Heart left ventricle (tissue), 13 donors: ENCODE measurements around the gene ZBTB25.

Experiments
- POLR2A ChIP-seq, 2 donors: fragments of 450-650 bp; IDR thresholded peaks; one replicate each; pipeline ENCODE4 v1.6.1; 2017; ENCODE audit warnings: antibody characterized with exemption in 2 of 2, mild to moderate bottlenecking in 2 of 2, moderate library complexity in 2 of 2
- TF ChIP-seq, protein P1 (sequence below), 12 donors: fragments of 200-600 bp; sonication (generic) in 4 of 12; IDR thresholded peaks; one replicate each; pipeline versions ENCODE4 v1.5.0 to v1.8.0; 2018 to 2022; ENCODE audit warnings: antibody characterized with exemption in 12 of 12, mild to moderate bottlenecking in 5 of 12
- donor health status: ischemic (EF 13 %, LVEDD 7.1; RV severe dilation, severe dysfunction).
- donor health status: DM: no; HTN: yes; CAD: no.
- donor health status: DM: no; HTN: no; CAD: no.
- donor health status: ischemic (EF 25% LVEDD 6.9; RV normal size, moderate dysfunction).
- donor health status: ischemic (EF 25% LVEDD 5.7; RV mildly dilated, moderate dysfunction).
- donor health status: ischemic (EF 35%, LVEDD 5.7; RV mildly dilated, moderate dysfunction).
- donor health status: nonischemic (EF 11% LVEDD 7.7; RV severe dilation, severe dysfunction).
- donor health status: DM: yes; HTN: yes; CAD: no.
- donor health status: PGD.
- donor health status: ischemic (EF 29% LVEDD 5.4; RV normal size, mild dysfunction).
- donor health status: nonischemic (EF 23%, LVEDD 6.1; RV moderate dilation, normal function).

DNA sequence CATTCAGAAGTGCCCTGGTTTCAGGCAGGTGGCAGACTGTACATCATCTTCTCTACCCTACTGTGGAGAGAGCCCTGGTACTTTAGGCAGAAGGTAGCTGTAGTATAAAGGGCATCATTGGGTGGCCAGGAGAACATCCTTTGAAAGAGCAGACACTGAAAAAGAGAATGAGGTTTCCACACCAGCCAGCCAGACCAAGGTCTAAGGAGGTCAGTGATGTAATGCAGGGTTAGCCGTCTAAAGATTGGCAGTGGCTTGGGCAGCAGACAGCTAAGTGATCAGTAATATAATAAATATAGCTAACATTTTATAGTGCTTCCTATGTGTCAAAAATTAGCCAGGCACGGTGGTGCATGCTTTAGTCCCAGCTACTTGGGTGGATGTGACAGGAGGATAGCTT, 12.0 kb downstream of the ZBTB25 start:
- TF ChIP-seq, protein P1, sequence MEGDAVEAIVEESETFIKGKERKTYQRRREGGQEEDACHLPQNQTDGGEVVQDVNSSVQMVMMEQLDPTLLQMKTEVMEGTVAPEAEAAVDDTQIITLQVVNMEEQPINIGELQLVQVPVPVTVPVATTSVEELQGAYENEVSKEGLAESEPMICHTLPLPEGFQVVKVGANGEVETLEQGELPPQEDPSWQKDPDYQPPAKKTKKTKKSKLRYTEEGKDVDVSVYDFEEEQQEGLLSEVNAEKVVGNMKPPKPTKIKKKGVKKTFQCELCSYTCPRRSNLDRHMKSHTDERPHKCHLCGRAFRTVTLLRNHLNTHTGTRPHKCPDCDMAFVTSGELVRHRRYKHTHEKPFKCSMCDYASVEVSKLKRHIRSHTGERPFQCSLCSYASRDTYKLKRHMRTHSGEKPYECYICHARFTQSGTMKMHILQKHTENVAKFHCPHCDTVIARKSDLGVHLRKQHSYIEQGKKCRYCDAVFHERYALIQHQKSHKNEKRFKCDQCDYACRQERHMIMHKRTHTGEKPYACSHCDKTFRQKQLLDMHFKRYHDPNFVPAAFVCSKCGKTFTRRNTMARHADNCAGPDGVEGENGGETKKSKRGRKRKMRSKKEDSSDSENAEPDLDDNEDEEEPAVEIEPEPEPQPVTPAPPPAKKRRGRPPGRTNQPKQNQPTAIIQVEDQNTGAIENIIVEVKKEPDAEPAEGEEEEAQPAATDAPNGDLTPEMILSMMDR (IDR thresholded peaks at IDR 0.05) = no peak
- no peak for TF ChIP-seq POLR2A (IDR thresholded peaks at IDR 0.05)
